HG03045 (cell line): ENCODE data around the gene PAX5.

Source experiments
- ATAC-seq: cut with Tn5 transposase; IDR thresholded peaks from one replicate; pipeline ENCODE4 v1.9.1; 2021; ENCODE audit warnings: mild to moderate bottlenecking, moderate library complexity; ENCODE audit not compliant: unreplicated experiment

PAX5 gene

DNA sequence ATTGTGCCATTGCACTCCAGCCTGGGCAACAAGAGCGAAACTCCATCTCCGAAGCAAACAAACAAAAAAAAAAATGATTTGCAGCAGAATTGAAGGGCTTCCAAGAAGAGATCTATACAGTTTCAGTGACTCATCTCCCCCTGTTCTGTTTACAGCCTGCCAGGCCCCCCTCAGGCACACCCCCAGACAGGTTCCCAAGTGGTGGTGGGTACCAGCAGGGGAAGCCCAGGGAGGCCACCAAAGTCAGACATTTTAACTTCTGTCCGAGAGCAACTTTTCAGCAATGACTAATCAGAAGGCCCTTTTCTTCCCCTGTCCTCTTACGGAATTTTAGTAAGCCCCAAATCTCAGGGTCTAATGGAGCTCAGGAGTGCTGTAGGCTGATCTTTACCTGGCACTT lies 98.7 kb downstream of the PAX5 start:
- ATAC-seq = peak; percentile 37

DNA sequence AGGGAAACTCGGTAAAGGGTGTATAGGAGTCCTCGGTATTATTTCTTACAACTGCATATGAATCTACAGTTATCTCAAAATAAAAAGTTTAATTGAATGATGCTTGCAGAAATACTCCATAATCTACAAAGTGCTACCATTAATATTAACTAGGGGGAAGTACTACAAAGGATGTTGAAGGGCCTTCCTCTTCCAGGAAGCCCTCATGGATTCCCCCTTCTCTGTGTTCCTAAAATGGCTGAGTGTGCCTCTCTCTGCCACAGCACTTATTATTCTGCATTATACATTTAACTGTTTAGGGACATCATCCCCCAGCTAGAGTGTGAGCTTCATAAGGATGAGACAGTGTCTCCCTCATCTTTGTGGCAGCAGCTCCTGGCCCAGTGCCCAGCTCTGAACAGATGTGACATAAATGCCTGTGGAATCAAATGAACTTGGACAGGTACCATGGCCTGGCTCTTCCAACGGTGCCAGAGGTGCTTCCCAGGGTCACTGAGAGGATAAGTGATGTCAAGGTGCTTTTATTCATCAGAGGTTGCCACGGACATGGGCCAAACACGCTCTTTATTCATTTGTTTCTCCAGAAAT lies 99.5 kb downstream of the PAX5 start:
- no peak for ATAC-seq

DNA sequence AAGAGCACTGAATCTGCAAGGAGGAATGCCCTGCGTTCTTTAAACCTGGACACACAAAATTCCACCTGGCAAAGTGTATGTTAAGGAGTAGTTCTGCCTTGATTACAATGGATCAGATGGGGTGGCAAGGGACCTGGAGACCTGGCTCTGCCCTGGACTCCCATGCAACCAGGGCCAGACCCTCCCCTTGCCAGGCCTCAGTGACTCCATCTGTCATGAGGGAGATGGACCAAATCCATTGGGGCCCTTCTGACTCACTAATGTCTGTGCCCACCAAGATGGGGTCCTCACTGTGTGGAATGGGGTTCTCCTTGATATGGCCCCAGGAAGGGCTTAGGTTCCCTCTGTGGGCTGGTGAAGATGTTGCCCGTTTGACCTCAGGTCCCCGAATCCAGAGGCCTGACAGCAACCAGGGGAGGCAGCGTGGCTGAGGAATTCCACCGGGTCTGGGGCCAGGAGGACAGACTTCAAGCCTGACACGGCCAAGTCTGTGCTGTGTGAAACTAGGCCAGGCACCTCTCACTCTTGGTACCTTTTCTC lies 100.3 kb downstream of the PAX5 start:
- no peak for ATAC-seq

DNA sequence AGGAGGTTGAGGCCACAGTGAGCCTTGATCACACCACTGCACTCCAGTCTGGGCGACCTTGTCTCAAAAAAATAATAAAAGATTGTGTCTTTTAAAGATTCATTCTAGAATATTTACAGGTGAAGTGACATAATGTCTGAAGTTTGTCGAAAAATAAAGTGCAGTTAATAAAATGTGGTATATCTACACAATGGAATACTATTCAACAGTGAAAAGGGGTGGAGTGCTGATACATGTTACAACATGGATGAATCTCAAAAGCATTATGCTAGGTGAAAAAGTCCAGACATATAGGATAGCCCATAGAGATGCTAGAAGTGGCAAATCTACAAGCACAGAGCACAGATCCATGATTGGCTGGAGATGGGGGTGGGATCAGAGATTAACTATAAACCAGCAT lies 101.9 kb downstream of the PAX5 start:
- ATAC-seq = no peak

DNA sequence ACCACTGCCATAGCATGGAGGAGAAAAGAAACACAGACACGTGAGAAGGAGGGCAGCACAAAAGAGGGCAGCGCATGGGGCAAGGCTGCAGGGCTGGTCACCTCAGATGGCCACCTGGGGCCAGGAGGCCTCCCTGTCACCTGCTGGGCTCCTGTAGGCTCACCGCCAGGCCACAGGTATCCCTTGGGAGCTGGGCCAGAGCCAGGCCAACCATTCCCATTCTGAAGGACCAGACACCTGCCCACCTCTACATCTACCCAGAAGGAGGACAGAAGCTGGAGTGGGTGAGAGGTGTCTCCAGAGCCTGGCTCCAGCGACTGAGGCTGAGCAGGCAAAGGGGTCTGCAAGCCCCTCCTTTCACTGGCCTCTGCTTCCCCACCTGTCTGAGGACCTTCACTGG lies 103.1 kb downstream of the PAX5 start:
- ATAC-seq = no peak

DNA sequence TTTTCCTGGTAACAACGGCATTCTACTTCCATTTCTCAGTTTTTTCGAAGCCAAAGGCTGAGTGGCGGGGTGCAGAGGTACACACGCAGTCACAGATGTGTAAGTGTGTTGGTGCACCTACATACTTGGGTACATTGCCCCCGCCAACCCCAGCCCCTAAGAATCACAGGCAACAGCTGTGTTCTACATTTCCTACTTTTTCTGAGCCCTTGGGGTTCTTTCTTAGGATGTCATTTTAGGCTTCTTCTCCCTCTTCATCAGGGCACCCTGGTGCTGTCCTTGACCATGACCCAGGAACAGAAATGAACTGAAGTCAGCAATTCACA lies 104.8 kb downstream of the PAX5 start:
- no peak for ATAC-seq

DNA sequence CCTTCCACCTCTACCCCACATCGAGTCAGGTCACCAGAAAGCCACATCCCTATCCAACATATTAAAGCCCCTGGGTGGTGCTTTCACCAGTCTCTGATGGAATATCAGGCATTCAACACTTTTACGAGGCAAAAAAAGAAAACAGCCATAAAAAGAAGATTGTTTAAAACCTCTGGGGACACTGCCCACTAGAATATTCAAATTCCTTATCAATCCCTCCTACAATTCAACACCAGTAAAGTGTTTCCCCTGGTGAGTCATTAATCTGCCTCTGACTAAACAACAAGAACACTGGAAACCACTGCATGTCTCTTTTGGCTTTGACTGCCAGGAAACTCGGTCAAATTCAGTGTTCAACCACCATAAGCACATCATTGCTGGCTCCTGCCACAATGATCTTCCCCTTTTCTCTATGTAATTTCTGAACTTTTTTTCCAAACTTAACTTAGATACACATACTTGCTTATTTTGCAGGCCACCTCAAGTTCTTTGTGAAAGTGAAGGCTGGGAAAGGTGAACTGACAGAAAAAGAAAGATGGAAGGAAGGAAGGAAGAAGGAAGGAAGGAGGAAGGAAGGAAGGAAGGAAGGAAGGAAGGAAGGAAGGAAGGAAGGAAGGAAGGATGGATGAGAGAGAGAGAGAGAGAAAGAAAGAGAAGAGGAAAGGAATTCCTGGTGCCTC lies 105.3 kb downstream of the PAX5 start:
- no peak for ATAC-seq

DNA sequence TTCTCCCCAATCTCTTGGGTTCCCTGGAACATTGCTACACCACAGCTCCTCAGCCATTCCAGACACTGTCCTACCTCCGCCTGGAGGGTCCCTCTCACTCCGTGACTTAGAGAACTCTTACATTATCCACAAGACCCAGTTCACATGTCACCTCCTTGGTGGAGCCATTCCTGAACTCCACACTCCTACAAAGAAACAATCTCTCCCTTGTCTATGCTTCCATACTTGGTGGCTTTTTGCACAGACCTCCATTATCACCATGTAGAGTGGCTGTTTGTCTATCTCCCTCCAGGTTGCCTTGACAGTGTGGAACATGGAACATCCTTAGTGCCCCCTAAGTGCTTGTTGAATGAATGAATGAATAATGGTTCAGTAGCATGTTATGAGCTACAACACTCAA lies 105.9 kb downstream of the PAX5 start:
- no peak for ATAC-seq

DNA sequence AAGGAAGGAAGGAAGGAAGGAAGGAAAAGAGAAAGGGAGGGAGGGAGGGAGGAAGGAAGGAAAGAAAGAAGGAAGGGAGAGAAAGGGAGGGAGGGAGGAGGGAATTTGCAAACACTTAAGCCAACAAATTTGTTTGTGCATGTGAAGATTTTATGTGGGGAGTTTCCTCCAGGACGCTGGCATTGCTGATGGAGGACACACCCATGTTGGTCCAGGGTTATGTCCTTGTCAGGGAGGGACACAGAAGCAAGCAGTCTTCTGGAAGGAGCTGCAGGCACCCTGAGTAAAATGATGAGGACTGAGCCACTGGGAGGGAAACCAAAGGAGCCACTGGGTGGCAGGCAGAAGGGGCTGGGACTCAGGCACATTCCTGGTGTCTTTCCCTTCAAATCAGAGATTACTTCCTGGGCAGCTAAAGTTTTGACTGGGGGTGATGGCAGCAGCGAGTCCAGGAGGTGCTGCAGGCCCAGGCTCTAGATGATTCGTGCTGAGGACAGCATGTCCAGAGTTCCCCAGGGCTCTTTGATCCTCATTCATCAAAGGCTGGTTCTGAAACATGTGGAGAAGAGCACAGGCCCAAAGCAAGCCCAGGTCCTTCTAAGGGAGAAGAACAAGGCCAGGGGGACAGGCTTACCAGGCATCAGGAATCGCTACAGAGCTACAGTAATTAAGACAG lies 109.2 kb downstream of the PAX5 start:
- ATAC-seq = no peak

DNA sequence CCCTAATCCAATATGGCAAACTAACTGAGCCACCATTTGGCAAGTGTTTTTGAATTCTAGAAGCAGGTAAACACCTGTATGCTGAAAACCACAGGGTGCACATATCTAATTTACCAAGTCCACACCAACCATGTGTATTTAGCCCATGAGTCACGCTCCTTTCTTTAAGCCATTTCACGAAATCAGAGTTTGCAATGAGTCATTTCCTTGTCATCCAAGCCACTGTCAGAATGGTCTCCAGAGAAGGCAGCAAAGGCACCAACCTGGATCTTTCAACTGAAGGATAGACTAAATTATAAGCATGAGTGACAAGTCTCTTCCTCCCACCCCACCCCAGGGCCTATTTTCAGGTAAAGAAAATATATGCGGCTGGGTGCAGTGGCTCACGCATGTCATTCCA lies 110.0 kb downstream of the PAX5 start:
- ATAC-seq = peak; percentile 45

DNA sequence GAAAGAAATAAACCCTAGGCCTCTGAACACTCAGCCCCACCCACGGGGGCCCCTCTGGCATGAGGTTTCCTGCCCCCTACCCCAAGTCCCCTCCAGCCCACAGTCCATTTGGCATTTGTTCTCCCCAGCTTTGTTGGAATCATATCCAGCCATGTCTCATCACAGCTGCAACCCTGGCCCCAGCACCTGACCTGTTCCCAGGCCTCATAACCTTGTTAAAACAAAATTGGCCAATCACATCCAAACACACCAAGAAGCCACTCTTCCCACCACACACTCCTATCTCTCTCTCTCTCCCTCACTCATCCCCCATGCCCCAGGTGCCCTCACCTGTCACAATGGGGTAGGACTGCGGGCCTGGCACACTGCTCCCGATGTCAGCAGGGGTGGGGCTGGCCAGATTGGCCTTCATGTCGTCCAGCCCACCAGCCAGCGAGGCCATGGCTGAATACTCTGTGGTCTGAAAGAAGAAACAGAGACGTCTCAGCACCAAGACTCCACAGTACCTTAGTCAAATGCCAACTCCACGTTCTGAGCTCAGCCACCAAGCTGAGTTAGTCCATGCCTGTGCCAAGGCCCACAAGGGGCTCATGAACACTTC lies 110.9 kb downstream of the PAX5 start:
- no peak for ATAC-seq

DNA sequence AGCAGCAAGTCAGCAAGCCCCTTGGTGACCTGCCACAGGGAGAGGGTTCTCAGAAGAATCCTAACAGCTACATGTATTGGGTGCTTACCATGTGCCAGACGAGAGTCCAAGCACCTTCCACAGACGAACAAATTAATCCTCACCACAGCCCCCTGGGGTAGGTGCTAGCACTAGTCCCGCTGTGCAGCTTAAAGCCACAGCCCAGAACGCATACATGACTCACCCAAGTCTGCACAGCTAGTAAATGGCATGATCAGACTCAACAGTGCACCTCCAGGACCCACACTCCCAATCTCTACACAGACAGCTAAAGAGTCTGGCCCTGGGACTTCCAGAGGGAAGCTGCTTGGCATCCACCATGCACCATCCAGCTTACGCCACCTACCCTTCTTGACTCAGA lies 111.5 kb downstream of the PAX5 start:
- ATAC-seq = no peak

DNA sequence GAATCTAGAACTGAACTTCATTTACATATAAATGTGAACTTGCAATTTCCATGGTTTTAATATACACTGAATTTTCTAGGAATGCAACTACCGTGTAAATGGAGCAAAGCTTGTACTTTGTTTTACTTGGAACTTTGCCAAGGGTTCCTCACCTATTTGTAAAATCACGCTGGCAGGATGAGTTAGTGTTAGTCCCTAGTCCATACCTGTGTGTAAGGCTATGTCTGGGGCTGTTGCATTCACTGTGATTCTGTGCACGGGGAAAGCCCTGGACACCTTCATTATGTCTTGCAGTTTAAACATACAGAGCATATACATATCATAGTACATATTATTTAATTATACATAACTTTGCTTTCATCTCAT lies 119.9 kb downstream of the PAX5 start:
- ATAC-seq = no peak

DNA sequence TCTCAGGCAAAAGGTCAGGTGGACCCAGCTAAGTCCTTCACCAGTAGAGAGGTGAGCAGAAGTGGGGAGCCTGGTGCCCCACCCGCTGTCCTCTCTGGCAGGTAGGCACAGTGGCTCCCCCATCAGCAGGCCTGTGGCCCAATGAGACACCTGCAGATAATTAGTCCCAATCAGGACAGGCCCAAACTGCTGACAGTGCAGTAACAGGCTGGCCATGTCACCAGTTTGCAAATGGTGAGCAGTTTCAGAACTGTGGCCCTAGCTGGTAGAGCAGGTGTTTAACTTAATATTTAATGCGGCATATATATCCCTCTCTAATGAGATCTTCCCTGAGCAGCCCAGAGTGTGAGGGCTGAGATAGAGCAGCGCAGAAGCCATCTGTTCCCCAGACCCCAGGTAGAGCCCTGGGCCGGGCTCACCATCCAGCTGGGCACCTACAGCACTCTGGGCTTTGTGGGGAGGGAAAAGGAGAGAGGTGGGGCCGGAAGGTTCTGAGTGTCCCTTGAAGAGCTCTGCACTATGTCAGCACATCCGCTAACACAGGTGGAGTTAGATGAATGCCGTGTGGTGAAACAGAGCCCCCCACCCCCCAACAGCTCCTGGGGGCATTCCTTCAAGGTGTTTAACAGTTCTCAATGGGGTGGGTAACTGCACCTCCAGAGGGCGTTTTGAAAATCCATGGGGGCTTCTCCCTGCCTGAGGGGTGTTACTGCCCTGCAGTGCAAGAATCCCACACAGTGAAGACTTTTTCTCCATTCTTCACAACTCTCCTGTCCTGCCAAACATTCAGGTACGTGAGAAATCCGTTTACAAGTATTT lies 120.5 kb downstream of the PAX5 start:
- no peak for ATAC-seq

DNA sequence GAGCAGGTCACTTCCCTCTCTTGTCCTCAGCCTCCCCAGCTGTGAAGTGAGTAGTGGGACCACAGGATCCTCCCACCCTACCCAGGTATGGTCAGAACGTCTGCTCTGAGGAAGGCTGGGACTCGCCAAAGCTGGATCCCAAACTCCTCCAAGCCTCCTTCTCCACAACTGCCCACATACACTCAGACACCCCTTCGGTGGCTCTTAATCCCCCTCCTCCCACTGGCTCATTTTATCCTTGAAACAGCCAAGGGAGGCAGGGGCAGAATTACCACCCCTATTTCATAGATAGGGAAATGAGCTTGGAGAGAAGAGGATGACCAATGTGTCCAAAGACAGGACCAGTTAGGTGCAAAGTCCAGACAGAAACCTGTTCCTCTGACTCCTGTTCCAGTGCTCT lies 121.4 kb downstream of the PAX5 start:
- ATAC-seq = no peak

DNA sequence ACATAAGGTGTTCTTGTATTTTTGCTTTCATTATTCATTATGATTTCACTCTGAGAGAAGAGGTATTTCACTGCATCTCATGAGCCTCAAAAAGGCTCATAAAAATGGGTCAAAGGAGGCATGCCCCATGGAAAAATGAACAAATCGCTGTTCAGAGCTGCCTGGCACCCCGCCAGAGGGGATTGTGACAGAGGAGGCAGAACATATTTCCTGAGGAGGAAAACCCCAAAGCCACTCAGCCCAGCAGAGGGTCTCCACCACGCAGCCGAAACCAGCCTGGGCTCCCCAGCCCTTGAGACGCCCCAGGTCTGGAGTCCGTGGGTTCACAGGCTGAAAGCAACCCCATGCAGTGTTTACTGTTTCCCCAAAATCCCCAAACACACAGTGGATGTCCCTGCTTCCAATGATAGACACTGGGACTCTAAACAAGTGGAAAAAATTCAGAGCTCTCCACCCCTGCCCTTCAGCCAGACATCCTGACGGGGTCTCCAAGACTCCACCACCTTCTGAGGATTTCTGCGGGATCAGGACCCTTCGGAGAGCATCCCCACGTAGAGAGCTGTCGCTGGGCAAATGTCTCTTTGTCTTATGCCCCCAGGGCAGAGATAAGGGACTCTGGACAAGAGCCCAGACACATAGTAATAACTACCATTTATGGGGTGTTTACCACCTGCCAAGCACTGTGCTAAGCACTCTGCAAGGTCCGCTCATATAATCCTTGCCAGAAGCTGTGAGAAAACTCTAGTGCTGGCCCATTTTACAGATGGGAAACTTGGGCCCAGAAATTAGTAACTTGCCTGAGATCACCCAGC lies 122.3 kb downstream of the PAX5 start:
- ATAC-seq = no peak

DNA sequence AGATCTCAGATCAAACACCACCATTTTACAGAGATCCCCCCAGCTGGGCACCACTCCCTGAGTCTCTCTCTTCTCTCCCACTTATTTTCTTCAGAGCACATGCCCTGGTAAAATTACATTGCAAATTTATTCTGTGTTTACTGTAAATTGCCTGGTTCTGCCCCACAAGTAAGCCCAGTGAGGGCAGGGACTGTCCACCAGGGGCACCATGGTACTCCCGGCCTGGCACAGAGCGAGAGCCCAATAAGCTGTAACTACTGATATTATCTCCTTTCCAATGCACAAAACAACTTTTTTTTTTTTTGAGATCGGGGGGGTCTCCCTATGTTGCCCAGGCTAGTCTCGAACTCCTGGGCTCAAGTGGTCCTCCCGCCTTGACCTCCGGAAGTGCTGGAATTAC lies 123.0 kb downstream of the PAX5 start:
- no peak for ATAC-seq

DNA sequence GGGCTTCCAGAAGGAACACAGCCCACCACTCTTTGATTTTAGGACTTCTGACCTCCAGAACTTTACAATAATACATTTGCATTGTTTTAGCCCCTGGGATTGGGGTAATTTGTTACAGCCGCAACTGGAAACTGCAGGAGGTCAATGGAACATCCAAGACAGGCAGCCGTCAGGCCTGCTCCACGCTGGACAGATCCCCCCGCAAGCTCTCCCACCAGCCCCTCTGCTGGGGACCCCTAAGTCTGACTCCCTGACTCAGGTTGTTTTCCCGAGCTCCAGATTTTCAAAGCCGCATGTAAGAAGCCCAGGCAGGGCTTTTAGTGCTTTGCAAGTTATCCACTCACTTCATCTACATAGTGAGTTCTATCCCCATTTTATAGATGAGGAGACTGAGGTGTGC lies 127.6 kb downstream of the PAX5 start:
- ATAC-seq = no peak

DNA sequence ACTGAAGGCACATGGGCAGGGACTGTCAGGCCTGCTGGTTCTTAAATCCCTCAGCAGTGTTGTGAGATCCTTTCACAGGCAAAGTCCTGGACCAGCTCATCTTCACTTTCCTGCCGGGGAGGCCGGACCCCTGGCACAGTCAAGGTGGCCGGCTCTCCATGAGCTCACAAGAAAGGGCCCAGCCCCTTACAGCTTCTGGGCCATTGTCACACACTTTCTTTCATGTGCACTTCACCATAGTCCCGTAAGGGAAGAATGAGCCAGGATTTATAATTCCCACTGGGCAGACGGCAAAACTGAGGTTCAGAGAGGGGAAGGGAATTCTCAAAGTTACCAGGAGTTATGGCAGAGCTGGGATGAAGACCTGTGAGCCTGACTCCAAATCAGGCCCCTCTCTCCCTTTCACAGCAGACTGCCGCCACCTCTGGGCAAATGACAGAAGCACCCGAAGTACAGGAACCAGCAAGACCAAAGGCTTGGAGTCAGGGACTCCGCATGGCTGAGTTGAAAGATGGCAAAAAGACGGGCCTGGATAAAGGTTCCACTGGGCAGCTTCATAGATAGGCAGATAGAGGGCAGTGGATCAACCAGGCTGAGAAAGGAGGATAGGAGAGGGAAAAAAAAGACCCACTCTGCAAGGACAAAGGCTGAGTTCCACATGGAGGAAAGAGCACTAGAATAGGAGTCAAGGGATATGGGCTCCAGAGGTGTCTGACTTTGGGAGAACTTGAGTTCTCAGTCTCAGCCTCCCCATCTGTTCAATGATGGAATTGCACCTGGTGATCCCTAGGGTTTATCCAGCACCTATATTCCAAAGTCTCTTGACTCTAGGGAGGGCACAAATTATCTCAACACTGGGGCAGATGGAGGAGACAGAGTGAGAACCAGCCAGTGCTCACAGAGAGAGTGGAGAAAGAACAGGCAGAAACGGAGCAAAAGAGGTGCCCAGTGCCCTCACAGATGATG lies 128.7 kb downstream of the PAX5 start:
- no peak for ATAC-seq
